Stomach (tissue), 4 donors: ENCODE measurements around the gene GSAP.

ENCODE experiments used
- CTCF ChIP-seq, 7 experiments: fragments of 450-650 bp in 4 of 7; fragments of 200-600 bp in 3 of 7; sonication (generic) in 3 of 7; IDR thresholded peaks; one replicate each; pipeline ENCODE4 v1.5.1; 2016 to 2019; ENCODE audit warnings: antibody characterized with exemption in 7 of 7, control low read depth in 2 of 7, mild to moderate bottlenecking in 1 of 7
- EP300 ChIP-seq: sonication (generic); formaldehyde crosslinking; IDR thresholded peaks from one replicate; pipeline ENCODE4 v1.6.1; 2017; ENCODE audit warnings: antibody characterized with exemption
- POLR2A ChIP-seq, 4 donors: fragments of 450-650 bp; IDR thresholded peaks; one replicate each; pipeline ENCODE4 v1.6.1; 2016; ENCODE audit warnings: antibody characterized with exemption in 4 of 4, control low read depth in 2 of 4, mild to moderate bottlenecking in 1 of 4, moderate library complexity in 1 of 4
- POLR2AphosphoS5 ChIP-seq, 3 donors: sonication (generic); formaldehyde crosslinking; IDR thresholded peaks; one replicate each; pipeline ENCODE4 v1.6.1; 2016; ENCODE audit warnings: antibody characterized with exemption in 3 of 3

DNA sequence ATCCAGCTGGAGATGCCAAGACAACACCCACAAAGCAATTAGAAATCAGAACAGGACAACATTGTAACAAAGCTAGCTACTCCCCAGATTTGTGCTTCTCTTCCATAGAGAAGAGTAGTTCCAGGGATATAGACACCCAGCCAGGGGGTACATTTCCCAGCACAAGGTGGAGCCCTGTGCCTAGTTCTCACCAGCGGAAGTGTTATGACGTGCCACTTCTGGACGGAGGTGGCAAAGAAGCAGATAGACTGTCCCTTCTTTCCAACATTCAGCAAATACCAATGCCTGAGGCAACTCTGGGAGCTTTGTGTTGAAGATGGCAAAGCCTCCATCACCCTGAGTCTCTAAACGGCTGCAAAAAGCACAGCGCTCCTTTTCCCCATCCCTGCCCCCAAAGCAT lies 23.4 kb upstream of the GSAP start:
- TF ChIP-seq CTCF (IDR thresholded peaks at IDR 0.05) (peak in 2 of 7 experiments; percentile 21 to 34), POLR2AphosphoS5 (IDR thresholded peaks at IDR 0.05) (peak in 1 of 3 donors; percentile 28), POLR2A (IDR thresholded peaks at IDR 0.05) (no peak), EP300 (no peak)
